ENCODE data around the gene LMX1A.

- TF ChIP-seq CTCF (IDR thresholded peaks at IDR 0.05; ENCODE audit: low read depth, low read length), result no peak
- no peak for TF ChIP-seq MAX (IDR thresholded peaks at IDR 0.05; ENCODE audit: low read depth, low read length)
- TF ChIP-seq POLR2A (IDR thresholded peaks at IDR 0.05; ENCODE audit: extremely low read depth, insufficient read length), result no peak
Measured at GRCh38 chr1:165306543-165307434, 49.7 kb downstream of the LMX1A start.

All from NB4 (cell line).